HL-60 (cell line): ENCODE data around the gene KSR1.

Experiments
- POLR2AphosphoS5 ChIP-seq: IDR thresholded peaks from 2 replicates; pipeline ENCODE4 v1.6.1; 2012; ENCODE audit warnings: low read depth
- TF ChIP-seq, protein P1 (sequence below): IDR thresholded peaks from one replicate; pipeline ENCODE4 v1.5.1; 2011; ENCODE audit warnings: low read length, control low read depth, inconsistent platforms; ENCODE audit not compliant: insufficient read depth

DNA sequence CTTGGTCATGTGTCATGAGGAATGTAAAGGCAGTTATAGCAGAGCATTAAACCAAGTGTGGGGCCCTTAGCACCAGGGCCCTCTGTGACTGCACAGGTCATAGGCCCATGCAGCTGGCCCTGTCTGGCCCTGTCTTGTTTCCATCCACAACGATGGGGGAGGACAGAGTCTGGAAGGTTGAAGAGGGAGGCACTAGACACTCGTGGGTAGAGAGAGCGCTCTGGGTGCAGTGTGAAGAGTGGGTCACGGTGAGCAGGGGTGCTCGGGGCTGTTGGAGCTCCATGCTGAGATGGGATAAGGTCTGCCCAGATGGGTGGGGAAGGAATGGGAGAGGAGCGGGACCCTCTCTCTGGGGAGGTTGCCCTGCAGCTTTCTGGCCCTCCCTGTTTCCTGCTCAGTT lies 12.8 kb upstream of the KSR1 start:
- TF ChIP-seq, protein P1, sequence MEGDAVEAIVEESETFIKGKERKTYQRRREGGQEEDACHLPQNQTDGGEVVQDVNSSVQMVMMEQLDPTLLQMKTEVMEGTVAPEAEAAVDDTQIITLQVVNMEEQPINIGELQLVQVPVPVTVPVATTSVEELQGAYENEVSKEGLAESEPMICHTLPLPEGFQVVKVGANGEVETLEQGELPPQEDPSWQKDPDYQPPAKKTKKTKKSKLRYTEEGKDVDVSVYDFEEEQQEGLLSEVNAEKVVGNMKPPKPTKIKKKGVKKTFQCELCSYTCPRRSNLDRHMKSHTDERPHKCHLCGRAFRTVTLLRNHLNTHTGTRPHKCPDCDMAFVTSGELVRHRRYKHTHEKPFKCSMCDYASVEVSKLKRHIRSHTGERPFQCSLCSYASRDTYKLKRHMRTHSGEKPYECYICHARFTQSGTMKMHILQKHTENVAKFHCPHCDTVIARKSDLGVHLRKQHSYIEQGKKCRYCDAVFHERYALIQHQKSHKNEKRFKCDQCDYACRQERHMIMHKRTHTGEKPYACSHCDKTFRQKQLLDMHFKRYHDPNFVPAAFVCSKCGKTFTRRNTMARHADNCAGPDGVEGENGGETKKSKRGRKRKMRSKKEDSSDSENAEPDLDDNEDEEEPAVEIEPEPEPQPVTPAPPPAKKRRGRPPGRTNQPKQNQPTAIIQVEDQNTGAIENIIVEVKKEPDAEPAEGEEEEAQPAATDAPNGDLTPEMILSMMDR: no peak
- no peak for TF ChIP-seq POLR2AphosphoS5
